ENCODE measurements around the gene NDFIP2. TPM values are rescaled to one million over a fixed set of nuclear protein-coding genes. Genes with fewer than 3 reads are reported as not detected.

NDFIP2 gene
- total and polyA plus RNA-seq, 7 donors = 9.2 to 52.2 (median 13.7) TPM

DNA sequence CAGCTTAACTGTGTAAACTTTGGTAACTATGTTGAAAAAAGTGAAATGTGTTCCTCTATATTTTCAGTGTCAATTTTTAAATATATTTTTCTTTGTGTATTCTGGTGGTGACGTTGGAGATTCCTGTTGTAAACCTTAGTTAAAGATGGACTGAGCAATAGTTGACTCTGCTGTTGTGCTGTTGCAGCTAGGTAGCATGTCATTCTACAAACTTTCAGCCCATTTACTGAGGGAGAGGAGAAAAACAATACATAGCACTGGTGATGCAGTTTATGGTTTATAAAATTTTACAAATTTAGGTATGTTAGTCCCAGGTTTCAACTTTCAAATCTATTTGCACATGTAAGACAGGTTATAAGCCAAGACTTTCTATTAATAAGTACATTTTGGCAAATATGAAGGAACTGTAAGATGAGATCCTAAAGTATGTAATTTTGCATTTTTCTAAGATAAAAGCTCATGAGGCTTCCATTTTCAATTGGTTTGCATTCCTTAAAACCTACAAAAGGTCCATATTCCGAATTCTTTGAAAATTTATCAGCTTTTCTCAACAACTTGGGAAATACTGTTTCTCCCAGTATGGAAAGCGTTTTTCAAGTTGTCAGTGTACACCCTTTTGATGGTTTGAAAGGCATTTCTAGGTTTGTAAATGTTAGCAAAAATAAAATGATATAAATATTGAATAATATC lies 1.5 kb downstream of the NDFIP2 start:
- H3K27me3 ChIP-seq = no peaks in the 10 kb centered on the region
- H3K36me3 ChIP-seq = no peaks in the 10 kb centered on the region
- peak overlapping the region in 2 of 4 donors; percentile 75 to 81 for H3K4me3 ChIP-seq
- H3K9me3 ChIP-seq = no peaks in the 10 kb centered on the region
- no peak for TF ChIP-seq CTCF (IDR thresholded peaks at IDR 0.05)
- no peak for DNase-seq
- intact Hi-C loops (cut with DNase I) = loop anchor here (5.0 kb wide), 2 partner anchors 55 to 60 kb away; no protein-coding TSS in a partner anchor
- peaks cover 0 to 21% (median 15%) of the 10 kb centered on the region in 4 donors for H3K4me1 ChIP-seq
- no peak overlapping the region for H3K27ac ChIP-seq
- WGBS, 2 donors = 34 to 61% methylated on average over 3 of the region's 3 CpGs

- intact Hi-C loops (cut with DNase I) = loop anchor here (5.0 kb wide), 2 partner anchors 54 to 61 kb away; no protein-coding TSS in a partner anchor
- no peaks in the 10 kb centered on the region for H3K9me3 ChIP-seq
Measured at GRCh38 chr13:79483086-79483706, 2.2 kb downstream of the NDFIP2 start.

DNA sequence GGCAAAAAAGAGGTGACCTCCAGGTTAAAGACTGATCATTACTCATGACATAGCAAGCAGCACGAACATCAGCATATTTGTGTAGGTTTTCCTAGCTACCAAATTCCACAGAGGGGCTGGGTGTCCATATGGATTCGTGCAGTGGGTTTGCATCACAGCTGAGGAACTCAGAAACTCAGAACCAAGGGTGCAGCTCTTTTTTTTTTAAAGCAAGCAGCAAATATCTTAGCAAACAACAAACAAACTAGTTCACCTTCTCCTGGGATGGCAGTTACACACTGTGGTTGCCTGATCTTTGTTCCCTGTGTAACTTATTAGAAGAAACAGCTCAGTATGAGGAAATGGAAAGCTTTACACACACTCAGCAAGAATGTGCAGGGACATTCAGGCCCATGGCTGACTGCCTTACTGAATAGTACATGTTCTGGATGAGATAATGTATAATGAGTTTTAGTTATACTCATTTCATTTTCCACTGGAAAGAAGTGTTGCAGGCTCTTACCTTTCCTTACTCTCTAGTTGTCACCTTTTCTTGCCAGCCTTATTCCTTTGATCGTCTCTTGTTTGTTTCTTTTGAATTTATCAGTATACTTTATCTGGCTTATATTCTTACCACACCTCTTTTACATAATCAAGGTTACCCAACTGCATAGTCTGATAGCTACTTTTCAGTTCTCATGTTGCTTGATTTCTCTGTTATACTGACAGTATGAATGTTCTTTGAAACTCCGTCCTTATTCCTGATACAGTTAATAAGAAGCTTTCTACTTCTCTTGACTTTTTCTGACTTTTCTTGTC lies 4.3 kb downstream of the NDFIP2 start:
- no peak overlapping the region for H3K4me3 ChIP-seq

More at GRCh38 chr13:79483086-79483706, 2.2 kb downstream of the NDFIP2 start:
- H3K4me3 ChIP-seq = no peak overlapping the region
- TF ChIP-seq POLR2AphosphoS5 (IDR thresholded peaks at IDR 0.05) (no peak), EP300 (IDR thresholded peaks at IDR 0.05) (no peak), CTCF (IDR thresholded peaks at IDR 0.05) (no peak), POLR2A (IDR thresholded peaks at IDR 0.05) (no peak)
- no peaks in the 10 kb centered on the region for H3K27me3 ChIP-seq
- no peak for DNase-seq
- peaks cover 0 to 21% (median 15%) of the 10 kb centered on the region in 4 donors for H3K4me1 ChIP-seq
- no peaks in the 10 kb centered on the region for H3K36me3 ChIP-seq
- WGBS, 2 donors = 20 to 58% methylated on average over 4 of the region's 4 CpGs
- no peak overlapping the region for H3K27ac ChIP-seq

More for the DNA sequence above, 4.3 kb downstream of the NDFIP2 start:
- Histone ChIP-seq H3K27me3 (no peaks in the 10 kb centered on the region), H3K27ac (no peak overlapping the region), H3K36me3 (no peaks in the 10 kb centered on the region), H3K4me1 (peaks cover 0 to 24% (median 16%) of the 10 kb centered on the region in 4 donors), H3K9me3 (no peaks in the 10 kb centered on the region)
- no peak for DNase-seq
- TF ChIP-seq CTCF (IDR thresholded peaks at IDR 0.05) = no peak
- peak in 2 of 4 donors; percentile 11 to 49 for TF ChIP-seq POLR2AphosphoS5 (IDR thresholded peaks at IDR 0.05)
- WGBS, 2 donors = 25 to 49% methylated on average over 4 of the region's 4 CpGs
- intact Hi-C loops (cut with DNase I) = no loop called here
